Measurements from ENCODE around the gene TMEM212.

DNA sequence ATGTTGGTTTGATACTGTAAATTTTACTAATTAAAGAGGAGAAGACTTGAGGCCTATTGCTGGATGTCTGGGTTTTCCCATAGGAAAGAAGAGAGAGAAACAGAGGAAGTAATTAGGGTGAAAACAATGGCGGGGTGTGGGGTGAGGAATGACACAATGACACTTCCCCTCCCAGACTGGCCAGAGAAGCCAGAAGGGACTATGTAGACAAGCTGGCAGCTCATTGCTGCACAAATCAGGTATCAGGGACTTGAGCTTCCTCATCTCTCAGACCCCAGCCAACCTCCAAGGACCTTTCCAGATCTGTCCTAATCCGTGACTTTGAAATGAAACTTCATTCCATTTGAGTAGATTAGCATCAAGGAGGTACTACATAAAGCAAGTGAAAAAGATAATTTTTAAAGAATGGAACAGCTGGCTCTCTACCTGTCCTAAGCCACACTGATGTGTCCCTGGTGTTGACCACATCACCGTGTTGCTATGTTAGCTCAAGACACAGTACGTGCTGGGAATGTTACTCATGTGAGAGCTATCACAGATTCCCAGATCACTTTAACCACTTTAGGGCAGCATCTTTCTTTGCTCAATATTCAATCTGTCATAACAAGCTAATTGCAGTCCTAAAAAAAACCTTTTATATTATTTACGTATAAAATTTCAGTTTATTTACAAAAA lies 22.2 kb downstream of the TMEM212 start:
- TF ChIP-seq, protein P1, sequence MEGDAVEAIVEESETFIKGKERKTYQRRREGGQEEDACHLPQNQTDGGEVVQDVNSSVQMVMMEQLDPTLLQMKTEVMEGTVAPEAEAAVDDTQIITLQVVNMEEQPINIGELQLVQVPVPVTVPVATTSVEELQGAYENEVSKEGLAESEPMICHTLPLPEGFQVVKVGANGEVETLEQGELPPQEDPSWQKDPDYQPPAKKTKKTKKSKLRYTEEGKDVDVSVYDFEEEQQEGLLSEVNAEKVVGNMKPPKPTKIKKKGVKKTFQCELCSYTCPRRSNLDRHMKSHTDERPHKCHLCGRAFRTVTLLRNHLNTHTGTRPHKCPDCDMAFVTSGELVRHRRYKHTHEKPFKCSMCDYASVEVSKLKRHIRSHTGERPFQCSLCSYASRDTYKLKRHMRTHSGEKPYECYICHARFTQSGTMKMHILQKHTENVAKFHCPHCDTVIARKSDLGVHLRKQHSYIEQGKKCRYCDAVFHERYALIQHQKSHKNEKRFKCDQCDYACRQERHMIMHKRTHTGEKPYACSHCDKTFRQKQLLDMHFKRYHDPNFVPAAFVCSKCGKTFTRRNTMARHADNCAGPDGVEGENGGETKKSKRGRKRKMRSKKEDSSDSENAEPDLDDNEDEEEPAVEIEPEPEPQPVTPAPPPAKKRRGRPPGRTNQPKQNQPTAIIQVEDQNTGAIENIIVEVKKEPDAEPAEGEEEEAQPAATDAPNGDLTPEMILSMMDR (IDR thresholded peaks at IDR 0.05; ENCODE audit: insufficient read depth, low read length) = no peak
- TF ChIP-seq, protein P2, sequence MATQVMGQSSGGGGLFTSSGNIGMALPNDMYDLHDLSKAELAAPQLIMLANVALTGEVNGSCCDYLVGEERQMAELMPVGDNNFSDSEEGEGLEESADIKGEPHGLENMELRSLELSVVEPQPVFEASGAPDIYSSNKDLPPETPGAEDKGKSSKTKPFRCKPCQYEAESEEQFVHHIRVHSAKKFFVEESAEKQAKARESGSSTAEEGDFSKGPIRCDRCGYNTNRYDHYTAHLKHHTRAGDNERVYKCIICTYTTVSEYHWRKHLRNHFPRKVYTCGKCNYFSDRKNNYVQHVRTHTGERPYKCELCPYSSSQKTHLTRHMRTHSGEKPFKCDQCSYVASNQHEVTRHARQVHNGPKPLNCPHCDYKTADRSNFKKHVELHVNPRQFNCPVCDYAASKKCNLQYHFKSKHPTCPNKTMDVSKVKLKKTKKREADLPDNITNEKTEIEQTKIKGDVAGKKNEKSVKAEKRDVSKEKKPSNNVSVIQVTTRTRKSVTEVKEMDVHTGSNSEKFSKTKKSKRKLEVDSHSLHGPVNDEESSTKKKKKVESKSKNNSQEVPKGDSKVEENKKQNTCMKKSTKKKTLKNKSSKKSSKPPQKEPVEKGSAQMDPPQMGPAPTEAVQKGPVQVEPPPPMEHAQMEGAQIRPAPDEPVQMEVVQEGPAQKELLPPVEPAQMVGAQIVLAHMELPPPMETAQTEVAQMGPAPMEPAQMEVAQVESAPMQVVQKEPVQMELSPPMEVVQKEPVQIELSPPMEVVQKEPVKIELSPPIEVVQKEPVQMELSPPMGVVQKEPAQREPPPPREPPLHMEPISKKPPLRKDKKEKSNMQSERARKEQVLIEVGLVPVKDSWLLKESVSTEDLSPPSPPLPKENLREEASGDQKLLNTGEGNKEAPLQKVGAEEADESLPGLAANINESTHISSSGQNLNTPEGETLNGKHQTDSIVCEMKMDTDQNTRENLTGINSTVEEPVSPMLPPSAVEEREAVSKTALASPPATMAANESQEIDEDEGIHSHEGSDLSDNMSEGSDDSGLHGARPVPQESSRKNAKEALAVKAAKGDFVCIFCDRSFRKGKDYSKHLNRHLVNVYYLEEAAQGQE (IDR thresholded peaks at IDR 0.05; ENCODE audit: insufficient replicate concordance, low read depth) = no peak
